Neural crest cell (in vitro differentiated cells): ENCODE data around the gene FILIP1. TPM values are rescaled to one million over a fixed set of nuclear protein-coding genes. Genes with fewer than 3 reads are reported as not detected.

Source experiments
- DNase-seq: peaks from one replicate; pipeline ENCODE4 v3.0.0; 2021; ENCODE audit warnings: low read depth, mixed read lengths, low spot score
- H3K27ac Mint-ChIP-seq: one replicate; pipeline ENCODE4 v1.8.0; 2021; ENCODE audit warnings: mild to moderate bottlenecking, mixed read lengths; ENCODE audit not compliant: unreplicated experiment
- H3K27me3 Mint-ChIP-seq: 2 replicates; pipeline ENCODE4 v1.8.0; 2021; ENCODE audit warnings: low read depth, mild to moderate bottlenecking, mixed read lengths
- H3K36me3 Mint-ChIP-seq: 2 replicates; pipeline ENCODE4 v1.8.0; 2021; ENCODE audit warnings: low read depth, mild to moderate bottlenecking, mixed read lengths
- H3K4me1 Mint-ChIP-seq: 2 replicates; pipeline ENCODE4 v1.8.0; 2021; ENCODE audit warnings: mixed read lengths
- H3K4me3 Mint-ChIP-seq: one replicate; pipeline ENCODE4 v1.8.0; 2021; ENCODE audit warnings: mild to moderate bottlenecking, mixed read lengths
- H3K9me3 Mint-ChIP-seq: 2 replicates; pipeline ENCODE4 v1.8.0; 2021; ENCODE audit warnings: mixed read lengths
- total RNA-seq: library from RNA; stranded (reverse); gene quantifications from 2 replicates; pipeline ENCODE4 v1.2.1, GENCODE V29; 2021
- TF ChIP-seq, protein P1 (sequence below): fragments of 200-600 bp; sonication (generic); conservative IDR thresholded peaks from 2 replicates; pipeline ENCODE4 v1.5.0; 2021; ENCODE audit warnings: antibody characterized with exemption, mild to moderate bottlenecking

FILIP1 gene
- total RNA-seq, 1 donor from 2014 or later: 0.79 TPM

DNA sequence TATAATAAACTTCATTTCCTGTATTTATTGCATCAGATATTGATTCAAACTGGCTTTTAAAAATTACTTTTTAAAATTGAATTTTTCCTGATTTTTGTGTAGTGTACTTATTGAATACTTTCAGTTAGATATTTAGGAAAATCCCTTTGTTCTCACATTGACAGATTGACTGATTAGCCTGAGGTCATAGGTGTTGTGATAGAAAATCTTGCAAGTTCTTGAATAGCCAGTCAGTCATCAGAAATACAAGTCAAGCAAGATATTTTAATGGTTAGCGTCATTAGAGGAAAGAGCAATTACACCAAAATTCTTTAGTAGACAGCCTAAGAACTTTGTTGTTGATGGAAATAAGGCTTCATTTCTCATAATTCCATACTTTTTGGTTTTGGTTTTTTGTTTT is 205.6 kb downstream of the FILIP1 start:
- peaks cover 30% of the 10 kb centered on the region for H3K4me1 Mint-ChIP-seq
- H3K27me3 Mint-ChIP-seq: no peaks in the 10 kb centered on the region
- H3K9me3 Mint-ChIP-seq: no peaks in the 10 kb centered on the region
- no peaks in the 10 kb centered on the region for H3K36me3 Mint-ChIP-seq
- H3K4me3 Mint-ChIP-seq: no peak overlapping the region
- H3K27ac Mint-ChIP-seq: no peak overlapping the region
- DNase-seq: no peak
- TF ChIP-seq, protein P1, sequence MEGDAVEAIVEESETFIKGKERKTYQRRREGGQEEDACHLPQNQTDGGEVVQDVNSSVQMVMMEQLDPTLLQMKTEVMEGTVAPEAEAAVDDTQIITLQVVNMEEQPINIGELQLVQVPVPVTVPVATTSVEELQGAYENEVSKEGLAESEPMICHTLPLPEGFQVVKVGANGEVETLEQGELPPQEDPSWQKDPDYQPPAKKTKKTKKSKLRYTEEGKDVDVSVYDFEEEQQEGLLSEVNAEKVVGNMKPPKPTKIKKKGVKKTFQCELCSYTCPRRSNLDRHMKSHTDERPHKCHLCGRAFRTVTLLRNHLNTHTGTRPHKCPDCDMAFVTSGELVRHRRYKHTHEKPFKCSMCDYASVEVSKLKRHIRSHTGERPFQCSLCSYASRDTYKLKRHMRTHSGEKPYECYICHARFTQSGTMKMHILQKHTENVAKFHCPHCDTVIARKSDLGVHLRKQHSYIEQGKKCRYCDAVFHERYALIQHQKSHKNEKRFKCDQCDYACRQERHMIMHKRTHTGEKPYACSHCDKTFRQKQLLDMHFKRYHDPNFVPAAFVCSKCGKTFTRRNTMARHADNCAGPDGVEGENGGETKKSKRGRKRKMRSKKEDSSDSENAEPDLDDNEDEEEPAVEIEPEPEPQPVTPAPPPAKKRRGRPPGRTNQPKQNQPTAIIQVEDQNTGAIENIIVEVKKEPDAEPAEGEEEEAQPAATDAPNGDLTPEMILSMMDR: no peak

DNA sequence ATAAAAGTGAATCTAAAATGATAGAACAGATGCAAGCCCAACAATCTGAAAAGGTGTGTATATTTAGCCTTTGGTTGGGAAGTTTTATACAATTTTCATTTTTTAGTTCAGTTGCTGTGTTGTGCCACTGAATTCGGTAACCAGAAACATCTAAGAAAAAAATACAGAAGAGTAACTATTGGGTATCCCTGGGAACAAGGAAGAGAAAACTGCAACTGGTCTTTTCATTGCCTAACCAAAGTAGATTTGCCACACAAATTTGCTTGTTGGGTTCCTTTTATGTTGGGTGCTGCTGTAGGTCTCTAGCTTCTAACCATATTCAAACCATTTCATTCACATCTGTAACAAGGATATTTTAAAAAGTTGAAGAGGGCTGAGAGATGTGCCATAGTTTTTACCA is 206.2 kb downstream of the FILIP1 start:
- Mint-ChIP-seq H3K4me3 (no peak overlapping the region), H3K9me3 (no peaks in the 10 kb centered on the region), H3K27ac (no peak overlapping the region), H3K36me3 (no peaks in the 10 kb centered on the region), H3K4me1 (peaks cover 33% of the 10 kb centered on the region), H3K27me3 (no peaks in the 10 kb centered on the region)
- no peak for DNase-seq
- TF ChIP-seq, protein P1: no peak

DNA sequence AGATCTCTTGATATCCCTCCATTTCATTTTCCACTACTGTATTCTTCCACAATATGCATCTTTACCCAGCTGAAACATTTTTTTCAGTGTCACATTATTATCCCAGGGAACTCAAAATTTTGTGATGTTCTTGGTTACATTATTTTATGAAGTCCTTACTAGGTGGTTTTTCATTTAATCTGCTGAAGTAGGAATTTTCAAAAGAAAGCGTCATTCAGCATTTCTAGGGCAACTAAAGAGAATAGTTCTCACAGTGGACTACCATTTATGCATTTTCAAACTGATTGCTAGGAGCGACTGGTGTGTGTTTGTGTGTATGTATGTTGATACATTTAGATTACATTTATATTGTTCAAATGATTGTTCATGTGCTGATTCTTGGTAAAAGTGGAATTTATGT is 206.6 kb downstream of the FILIP1 start:
- Mint-ChIP-seq H3K4me1 (peaks cover 37% of the 10 kb centered on the region), H3K4me3 (no peak overlapping the region), H3K27ac (no peak overlapping the region), H3K9me3 (no peaks in the 10 kb centered on the region), H3K27me3 (no peaks in the 10 kb centered on the region), H3K36me3 (no peaks in the 10 kb centered on the region)
- no peak for DNase-seq
- TF ChIP-seq, protein P1: no peak

DNA sequence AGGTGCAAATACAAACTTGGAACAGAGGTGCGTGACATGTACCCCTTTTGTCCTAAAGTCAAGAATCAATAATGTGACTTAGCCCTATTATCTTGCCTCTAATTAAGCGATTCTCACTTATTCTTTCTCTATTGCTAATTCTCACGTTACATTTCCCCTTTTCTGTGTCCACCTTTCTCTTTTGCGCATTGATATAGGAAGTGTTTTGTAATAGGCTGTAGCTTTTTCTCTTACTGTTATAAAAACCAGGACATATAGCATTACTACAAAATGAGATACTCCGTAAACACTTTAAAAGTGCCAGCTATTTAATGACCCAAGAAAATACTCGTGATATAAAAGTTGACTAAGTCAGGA is 208.3 kb downstream of the FILIP1 start:
- H3K27me3 Mint-ChIP-seq: no peaks in the 10 kb centered on the region
- no peak overlapping the region for H3K4me3 Mint-ChIP-seq
- no peak overlapping the region for H3K27ac Mint-ChIP-seq
- no peak for DNase-seq
- TF ChIP-seq, protein P1: no peak
- no peaks in the 10 kb centered on the region for H3K36me3 Mint-ChIP-seq
- H3K9me3 Mint-ChIP-seq: no peaks in the 10 kb centered on the region
- peaks cover 26% of the 10 kb centered on the region for H3K4me1 Mint-ChIP-seq

DNA sequence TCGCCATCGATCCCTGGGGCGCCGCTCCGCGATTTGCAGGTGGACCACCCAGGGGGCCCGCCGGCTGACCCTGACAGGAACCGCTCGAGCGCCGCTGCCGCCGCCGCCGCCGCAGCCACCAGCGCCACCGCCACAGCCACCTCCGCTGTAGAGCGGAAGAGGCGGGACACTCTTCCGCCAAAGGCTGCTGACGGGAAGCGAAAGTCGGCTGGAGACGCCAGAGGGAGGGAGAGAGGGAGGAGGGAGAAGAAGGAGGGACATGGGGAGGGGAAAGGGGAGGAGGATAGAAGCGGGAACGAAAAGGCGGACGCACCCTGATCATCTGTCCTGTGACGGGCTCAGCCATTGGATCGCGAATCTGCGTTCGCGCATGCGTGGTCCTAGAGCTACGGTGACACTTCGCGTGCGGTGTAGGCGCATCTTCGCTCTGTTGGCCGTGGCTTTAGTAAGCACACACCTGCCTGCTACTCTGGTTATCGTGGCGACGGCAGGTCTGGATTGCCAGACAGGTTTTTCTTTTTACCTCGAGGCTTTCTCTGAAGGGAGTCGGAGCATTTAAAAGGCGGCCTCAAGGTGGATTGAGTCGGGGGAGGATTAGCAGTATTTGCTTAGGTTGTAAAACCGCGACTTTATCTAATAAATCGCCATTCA is 208.8 kb downstream of the FILIP1 start, which contains the start of gene TMEM30A:
Gene TMEM30A, minus strand, starts transcription at position 161 of the 651 bp plus-strand sequence. Its CDS starts 154 bp downstream, at position 7.
- Mint-ChIP-seq H3K27me3 (no peaks in the 10 kb centered on the region), H3K36me3 (no peaks in the 10 kb centered on the region), H3K27ac (no peak within 1 kb of the TSS), H3K4me3 (no peak within 1 kb of the TSS), H3K4me1 (peaks cover 21% of the 10 kb centered on the region), H3K9me3 (no peaks in the 10 kb centered on the region)
- TF ChIP-seq, protein P1: no peak
- DNase-seq: peak; percentile 92
